Measurements from ENCODE around the gene LEUTX. TPM values are rescaled to one million over a fixed set of nuclear protein-coding genes. Genes with fewer than 3 reads are reported as not detected.

LEUTX gene
- polyA plus RNA-seq, 1 of the 3 experiments (the other 2 are of a cell fraction): not detected

DNA sequence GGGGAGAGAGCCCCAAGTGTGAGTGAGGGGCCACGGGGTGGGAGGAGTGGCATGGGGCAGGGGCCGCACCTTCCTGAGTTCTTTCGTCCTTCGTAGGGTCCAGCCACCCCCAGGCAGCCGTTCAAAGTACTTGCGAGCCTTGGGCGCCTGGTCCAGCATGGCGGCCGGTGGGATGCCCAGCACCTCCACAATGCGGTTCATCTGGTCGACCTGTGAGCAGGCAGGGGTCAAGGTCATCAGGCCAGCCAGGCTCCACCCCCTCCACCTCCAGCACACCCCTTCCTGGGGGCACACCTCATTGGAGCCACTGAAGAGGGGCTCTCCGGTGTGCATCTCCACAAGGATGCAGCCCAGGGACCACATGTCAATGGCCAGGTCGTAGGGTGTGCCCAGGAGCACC, 48.6 kb downstream of the LEUTX start (continued):
- TF ChIP-seq SIN3A (IDR thresholded peaks at IDR 0.05; ENCODE audit: borderline replicate concordance, low read depth, low read length): no peak
- no peak for TF ChIP-seq TCF12 (IDR thresholded peaks at IDR 0.05)
- TF ChIP-seq MXI1 (IDR thresholded peaks at IDR 0.05; ENCODE audit: low read depth, low read length): no peak
- TF ChIP-seq, protein P1, sequence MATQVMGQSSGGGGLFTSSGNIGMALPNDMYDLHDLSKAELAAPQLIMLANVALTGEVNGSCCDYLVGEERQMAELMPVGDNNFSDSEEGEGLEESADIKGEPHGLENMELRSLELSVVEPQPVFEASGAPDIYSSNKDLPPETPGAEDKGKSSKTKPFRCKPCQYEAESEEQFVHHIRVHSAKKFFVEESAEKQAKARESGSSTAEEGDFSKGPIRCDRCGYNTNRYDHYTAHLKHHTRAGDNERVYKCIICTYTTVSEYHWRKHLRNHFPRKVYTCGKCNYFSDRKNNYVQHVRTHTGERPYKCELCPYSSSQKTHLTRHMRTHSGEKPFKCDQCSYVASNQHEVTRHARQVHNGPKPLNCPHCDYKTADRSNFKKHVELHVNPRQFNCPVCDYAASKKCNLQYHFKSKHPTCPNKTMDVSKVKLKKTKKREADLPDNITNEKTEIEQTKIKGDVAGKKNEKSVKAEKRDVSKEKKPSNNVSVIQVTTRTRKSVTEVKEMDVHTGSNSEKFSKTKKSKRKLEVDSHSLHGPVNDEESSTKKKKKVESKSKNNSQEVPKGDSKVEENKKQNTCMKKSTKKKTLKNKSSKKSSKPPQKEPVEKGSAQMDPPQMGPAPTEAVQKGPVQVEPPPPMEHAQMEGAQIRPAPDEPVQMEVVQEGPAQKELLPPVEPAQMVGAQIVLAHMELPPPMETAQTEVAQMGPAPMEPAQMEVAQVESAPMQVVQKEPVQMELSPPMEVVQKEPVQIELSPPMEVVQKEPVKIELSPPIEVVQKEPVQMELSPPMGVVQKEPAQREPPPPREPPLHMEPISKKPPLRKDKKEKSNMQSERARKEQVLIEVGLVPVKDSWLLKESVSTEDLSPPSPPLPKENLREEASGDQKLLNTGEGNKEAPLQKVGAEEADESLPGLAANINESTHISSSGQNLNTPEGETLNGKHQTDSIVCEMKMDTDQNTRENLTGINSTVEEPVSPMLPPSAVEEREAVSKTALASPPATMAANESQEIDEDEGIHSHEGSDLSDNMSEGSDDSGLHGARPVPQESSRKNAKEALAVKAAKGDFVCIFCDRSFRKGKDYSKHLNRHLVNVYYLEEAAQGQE (IDR thresholded peaks at IDR 0.05; ENCODE audit: low read depth, low read length): no peak
- TF ChIP-seq GATA2 (CRISPR knock-in tag; IDR thresholded peaks at IDR 0.05): no peak
- TF ChIP-seq, protein P2, sequence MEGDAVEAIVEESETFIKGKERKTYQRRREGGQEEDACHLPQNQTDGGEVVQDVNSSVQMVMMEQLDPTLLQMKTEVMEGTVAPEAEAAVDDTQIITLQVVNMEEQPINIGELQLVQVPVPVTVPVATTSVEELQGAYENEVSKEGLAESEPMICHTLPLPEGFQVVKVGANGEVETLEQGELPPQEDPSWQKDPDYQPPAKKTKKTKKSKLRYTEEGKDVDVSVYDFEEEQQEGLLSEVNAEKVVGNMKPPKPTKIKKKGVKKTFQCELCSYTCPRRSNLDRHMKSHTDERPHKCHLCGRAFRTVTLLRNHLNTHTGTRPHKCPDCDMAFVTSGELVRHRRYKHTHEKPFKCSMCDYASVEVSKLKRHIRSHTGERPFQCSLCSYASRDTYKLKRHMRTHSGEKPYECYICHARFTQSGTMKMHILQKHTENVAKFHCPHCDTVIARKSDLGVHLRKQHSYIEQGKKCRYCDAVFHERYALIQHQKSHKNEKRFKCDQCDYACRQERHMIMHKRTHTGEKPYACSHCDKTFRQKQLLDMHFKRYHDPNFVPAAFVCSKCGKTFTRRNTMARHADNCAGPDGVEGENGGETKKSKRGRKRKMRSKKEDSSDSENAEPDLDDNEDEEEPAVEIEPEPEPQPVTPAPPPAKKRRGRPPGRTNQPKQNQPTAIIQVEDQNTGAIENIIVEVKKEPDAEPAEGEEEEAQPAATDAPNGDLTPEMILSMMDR (IDR thresholded peaks at IDR 0.05): no peak
- TF ChIP-seq FOXM1 (IDR thresholded peaks at IDR 0.05; ENCODE audit: low read depth): no peak

DNA sequence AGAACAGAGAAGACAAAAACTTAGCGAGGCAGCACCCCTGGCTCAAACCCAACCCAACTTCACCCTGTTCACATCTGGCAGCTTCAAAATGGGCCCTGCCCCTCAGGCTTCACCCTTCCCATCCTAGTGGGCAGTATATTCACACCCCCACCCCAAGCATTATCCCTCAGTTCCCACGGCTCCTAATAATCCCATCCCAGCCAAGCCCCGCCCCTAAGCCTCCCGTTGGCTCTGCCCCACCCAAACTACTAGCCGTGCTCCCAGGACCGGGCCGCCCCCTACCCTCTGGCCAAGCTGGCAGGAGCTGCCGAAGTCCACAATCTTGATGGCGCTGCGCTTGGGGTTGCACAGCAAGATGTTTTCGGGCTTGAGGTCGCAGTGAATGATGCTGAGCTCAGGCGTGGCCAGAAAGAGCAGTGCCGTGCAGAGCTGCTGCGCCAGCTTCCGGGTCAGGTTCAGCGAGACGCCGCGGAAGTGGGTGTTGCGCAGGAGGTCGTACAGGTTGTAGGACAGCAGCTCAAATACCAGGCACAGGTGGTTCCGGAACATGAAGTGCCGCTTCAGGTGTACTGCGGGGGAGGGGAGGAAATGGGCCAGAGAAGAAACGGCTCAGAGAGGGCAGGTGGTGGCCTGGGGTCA, 49.5 kb downstream of the LEUTX start:
- Histone ChIP-seq H3K36me3 (replicated peaks in 1 of 2; ENCODE audit: control insufficient read depth in 1 of 2, insufficient read depth in 2 of 2, low read length in 1 of 2) (peaks cover 25 to 49% of the 10 kb centered on the region in 2 experiments), H3K9me3 (no peaks in the 10 kb centered on the region), H4K20me1 (ENCODE audit: insufficient read depth) (no peaks in the 10 kb centered on the region), H3K79me2 (ENCODE audit: insufficient read depth) (peaks cover 24% of the 10 kb centered on the region), H3K4me1 (ENCODE audit: control insufficient read depth in 1 of 2, insufficient read depth in 2 of 2, low read depth in 1 of 2, low read length in 1 of 2) (peaks cover 0 to 19% of the 10 kb centered on the region in 2 experiments; a peak in 2 of 4 replicates), H2AFZ (ENCODE audit: low read depth) (no peak overlapping the region), H3K4me3 (ENCODE audit: low read depth in 2 of 2, low read length in 1 of 2) (no peak overlapping the region), H3F3A (replicated peaks; ENCODE audit: insufficient read depth) (no peaks in the 10 kb centered on the region), H3K9ac (no peak overlapping the region), H3K4me2 (no peak overlapping the region), H3K9me2 (no peaks in the 10 kb centered on the region), H3K27ac (ENCODE audit: low read depth in 2 of 2, low read length in 1 of 2) (no peak overlapping the region), H3K27me3 (ENCODE audit: insufficient read depth) (no peaks in the 10 kb centered on the region)
- CTCF ChIA-PET: interaction anchor here (1.4 to 4.4 kb wide), 2 partner anchors 16 to 36 kb away, joined by 3 to 26 read pairs; no protein-coding TSS in a partner anchor
- WGBS (ENCODE audit: low lambda C conversion rate): 91% methylated on average over 24 of the region's 26 CpGs
- DNase-seq: no peak
- TF ChIP-seq, protein P3, sequence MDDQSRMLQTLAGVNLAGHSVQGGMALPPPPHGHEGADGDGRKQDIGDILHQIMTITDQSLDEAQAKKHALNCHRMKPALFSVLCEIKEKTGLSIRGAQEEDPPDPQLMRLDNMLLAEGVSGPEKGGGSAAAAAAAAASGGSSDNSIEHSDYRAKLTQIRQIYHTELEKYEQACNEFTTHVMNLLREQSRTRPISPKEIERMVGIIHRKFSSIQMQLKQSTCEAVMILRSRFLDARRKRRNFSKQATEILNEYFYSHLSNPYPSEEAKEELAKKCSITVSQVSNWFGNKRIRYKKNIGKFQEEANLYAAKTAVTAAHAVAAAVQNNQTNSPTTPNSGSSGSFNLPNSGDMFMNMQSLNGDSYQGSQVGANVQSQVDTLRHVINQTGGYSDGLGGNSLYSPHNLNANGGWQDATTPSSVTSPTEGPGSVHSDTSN (IDR thresholded peaks at IDR 0.05): no peak
- TF ChIP-seq MAX (IDR thresholded peaks at IDR 0.05; ENCODE audit: low read depth) (no peak), USF2 (IDR thresholded peaks at IDR 0.05; ENCODE audit: borderline replicate concordance, low read depth, low read length) (no peak)
- POLR2A ChIA-PET: no interaction called here
